Stimulated activated naive CD4-positive, alpha-beta T cell treated with Interleukin-2 at 50 U/mL for 16 hours (primary cell): ENCODE results near the gene ATXN7.

Source experiments
- DNase-seq: peaks from one replicate; lab custom pipeline; 2025; lab: John Stamatoyannopoulos, UW

ATXN7 gene

DNA sequence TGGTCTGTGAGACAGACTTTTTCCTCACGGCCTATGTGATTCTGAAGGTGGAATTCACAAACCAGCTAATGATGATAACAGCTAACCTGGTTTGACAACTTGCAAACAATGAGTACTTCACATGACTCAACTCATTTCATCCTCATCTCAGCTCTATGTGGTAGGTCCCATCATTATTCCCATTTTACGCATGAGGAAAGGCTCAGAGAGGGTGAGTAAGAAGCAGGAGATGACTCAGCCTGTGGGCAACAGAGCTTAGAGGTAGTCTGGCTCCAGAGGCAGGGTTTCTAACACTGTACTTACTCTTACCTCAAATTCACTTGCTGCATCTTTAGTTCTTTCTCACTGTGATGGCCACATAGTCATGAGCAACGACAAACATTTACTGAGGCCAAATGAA, 185.5 kb downstream of the ATXN7 start:
- no peak for DNase-seq

DNA sequence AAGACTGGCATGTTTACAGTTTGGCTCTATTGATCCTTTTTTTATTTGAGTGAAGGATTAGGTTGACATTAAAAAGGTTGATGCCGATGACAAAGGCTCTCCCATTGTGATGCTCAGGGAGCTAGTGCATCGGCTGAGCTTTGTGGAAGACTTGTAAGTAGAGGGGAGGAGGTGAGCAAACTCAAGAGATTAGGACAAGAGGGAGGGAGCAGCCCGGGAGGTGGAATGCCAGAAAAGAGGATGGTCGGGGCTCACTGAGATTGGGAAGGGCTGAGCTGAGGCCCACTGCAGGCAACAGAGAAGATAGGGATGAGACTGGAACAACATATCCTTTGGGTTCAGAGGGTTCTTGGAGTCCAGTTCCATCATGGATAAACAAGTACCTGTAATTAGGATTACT, 186.2 kb downstream of the ATXN7 start:
- no peak for DNase-seq
